Kasumi-1 (cell line): Measurements from ENCODE around the gene FERMT1.

Source experiments
- DNase-seq, 2 experiments: peaks; one replicate each; lab custom pipeline; 2025; lab: John Stamatoyannopoulos, UW

Gene FERMT1, protein sequence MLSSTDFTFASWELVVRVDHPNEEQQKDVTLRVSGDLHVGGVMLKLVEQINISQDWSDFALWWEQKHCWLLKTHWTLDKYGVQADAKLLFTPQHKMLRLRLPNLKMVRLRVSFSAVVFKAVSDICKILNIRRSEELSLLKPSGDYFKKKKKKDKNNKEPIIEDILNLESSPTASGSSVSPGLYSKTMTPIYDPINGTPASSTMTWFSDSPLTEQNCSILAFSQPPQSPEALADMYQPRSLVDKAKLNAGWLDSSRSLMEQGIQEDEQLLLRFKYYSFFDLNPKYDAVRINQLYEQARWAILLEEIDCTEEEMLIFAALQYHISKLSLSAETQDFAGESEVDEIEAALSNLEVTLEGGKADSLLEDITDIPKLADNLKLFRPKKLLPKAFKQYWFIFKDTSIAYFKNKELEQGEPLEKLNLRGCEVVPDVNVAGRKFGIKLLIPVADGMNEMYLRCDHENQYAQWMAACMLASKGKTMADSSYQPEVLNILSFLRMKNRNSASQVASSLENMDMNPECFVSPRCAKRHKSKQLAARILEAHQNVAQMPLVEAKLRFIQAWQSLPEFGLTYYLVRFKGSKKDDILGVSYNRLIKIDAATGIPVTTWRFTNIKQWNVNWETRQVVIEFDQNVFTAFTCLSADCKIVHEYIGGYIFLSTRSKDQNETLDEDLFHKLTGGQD

DNA sequence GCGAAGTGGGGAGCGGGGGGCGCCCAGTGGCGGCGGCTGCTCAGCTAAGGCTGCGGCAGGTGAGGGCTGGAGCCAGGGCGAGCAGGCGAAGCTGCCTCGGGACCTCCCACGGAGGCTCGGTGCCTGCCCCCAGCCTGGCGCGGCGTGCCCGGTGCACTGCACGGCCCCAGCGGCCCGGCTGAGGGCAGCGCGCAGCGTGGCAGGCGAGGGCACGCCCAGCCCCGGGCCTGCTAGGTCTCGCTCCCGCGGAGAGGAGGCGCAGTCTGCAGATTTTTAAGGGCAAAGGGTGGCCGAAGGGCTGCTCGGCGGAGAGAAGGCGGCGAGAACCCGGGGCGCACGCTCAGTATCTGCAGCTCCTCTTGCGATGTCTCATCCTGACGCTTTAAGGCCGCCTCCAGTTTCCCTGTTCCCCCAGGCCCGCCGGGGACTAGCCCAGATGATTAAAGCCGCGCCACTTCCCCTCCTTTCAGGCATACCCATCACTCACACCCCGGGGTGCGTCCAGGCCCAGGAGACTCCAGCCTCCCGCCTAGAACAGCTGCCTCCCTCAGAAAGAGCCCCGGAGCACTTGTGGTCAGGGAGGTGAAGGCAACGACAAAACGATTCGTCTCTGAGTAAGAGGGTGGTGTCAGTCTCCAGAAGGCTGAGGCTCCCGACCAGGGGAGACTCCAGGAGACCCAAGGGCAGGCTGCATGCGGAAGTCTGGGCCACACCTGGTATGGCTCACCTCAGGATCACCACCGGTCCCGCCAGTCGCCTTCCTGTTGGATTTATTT lies at the start of gene FERMT1:
Gene FERMT1 (minus strand): TSS at position 158 of the 776 bp plus-strand sequence. CDS start 3,476 bp downstream, outside the sequence.
- peak; percentile 62 to 66 for DNase-seq

DNA sequence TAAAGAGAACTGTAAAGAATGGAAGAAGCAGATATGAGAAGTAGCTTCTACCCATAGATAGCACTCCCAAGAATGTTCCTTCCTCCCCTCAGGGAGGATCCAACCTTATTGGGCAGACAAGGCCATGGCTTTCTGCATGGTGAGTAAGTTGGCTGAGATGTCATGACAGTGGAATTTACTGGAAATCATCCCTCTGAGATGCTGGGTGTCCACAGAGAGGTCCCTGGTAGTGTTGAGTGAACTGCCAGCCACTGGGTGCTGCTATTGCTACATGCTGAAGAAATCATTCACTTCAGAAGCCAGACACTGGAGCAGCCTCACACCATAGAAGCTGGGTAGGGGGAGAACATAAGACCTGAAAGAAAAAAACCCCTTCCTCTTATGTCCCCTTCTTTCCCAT lies 46.4 kb upstream of the FERMT1 start:
- no peak for DNase-seq

DNA sequence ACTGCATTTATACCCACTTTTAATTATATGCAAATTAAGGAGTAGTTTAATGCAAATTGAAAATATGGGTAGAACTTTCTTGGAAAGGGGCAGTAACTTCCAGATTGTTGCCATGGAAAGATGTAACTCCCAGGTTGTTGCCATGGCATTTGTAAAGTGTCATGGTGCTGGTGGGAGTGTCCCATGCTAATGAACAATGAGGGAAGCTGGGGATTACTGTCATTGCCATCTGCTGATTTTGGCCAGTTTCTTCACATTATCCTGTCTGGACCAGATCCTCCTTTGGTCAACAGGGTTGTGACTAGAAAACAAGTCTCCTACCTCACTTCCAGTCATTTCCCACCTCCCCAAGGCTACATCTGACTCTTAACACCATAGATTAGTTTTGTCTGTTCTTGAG lies 45.4 kb upstream of the FERMT1 start:
- no peak for DNase-seq

DNA sequence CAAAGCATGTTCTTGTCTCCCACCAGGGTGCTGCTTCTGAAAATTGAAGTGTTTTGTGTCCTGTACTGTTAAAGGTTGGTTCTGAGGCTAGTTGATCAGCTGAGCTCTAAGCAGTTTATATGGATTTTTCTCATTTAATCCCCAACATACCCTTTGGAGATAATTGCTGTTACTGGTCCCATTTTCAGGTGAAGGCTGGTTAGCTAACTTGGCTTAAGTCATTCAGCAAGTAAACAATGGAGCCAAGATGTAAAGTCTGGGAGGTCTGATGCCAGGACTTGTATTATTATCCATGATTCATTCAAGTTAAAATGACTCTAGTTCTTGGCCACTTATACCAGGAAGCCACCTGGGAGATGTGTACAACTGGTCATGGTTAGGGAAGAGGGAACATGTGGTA lies 42.5 kb upstream of the FERMT1 start:
- no peak for DNase-seq

DNA sequence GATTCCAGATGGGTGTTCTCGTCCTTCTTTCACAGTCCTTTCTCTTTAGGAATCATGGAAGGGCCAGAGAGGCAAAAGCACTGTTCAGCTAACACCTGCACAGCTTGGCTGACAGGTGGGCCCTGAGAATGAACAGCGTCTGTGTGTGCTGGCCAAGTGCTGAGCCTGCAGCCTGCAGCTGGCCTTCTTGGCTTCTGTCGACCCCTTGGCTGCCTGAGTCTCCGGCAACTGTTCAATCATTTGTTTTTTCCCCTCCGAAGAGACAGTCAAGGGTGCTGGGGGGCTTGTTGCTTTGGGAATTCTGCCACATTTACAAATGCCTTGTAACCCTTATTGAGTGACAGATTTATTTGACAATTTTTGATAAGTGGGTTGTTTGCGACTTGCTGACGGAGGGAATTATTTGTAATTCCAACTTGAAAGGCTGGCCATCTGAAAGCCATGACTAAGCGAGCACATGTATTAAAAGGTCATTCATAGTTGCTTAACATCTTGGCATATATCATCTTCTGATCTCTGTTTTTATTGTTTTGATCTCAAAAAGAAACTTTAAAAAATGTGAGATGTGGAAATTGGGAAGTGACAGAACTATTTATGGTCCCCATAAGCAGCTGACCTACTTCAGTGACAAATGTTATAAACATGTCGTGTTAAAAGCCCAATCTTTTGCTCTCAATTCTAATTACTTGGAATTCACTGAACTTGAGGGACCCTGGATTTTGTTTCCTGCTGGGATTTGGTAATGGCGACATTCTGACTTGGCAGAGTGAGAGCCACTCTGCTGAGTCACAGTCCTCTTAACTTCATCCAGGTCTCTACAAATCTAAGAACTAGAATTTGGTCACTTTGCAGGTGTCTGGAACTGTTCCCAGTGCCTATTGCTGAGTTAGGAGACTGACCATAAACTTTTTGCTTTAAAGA lies 41.9 kb upstream of the FERMT1 start:
- DNase-seq: no peak

DNA sequence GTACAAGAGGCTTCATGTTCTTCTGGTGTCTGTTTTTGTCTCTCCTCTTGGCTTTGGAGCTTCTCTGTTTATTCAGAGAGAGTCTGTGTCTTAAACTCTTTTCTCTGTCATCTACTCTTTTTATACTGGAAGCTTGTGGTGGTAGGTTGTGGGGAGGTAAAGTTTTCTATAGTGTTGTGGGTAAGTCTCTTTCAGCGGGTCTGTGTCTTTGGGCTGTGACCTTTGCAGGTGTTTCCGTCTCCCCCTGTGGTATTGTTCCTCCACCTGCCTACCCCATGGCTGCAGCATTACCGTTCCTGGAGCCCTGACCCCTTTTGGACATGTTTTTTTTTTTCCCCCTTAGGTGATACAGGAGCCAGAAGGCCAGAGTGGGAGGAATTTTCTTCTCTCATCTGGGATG lies 37.9 kb upstream of the FERMT1 start:
- no peak for DNase-seq

DNA sequence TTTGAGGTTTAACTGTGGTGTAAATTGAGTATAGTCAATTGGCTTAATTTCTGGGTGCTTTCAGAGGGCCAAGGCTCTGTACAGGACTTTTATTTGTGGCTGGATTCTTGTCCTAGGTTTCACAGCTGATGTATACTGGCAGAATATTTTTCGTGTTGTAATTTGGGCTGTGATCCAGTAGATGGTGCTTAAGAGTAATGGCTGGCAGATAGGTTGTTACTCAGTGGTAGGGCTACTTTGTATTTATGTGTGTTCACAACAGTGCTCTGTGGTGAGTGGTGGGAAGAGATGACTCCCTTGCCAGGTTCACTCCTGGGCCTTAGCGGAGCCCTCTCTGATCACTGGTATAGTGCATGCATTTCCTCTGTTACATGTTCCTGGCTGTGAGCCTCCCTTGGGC lies 34.5 kb upstream of the FERMT1 start:
- peak; percentile 44 to 63 for DNase-seq

DNA sequence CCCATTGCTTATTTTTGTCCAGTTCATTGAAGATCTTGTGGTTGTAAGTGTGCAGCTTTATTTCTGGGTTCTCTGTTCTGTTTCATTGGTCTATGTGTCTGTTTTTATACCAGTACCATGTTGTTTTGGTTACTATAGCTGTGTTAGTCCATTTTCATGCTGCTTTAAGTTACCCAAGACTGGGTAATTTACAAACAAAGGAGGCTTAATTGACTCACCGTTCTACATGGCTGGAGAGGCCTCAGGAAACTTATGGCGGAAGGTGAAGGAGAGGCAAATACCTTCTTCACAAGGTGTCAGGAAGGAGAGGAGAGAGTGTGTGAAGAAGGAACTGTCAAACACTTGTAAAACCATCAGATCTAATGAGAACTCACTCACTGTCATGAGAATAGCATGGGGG lies 29.9 kb upstream of the FERMT1 start:
- DNase-seq: no peak

DNA sequence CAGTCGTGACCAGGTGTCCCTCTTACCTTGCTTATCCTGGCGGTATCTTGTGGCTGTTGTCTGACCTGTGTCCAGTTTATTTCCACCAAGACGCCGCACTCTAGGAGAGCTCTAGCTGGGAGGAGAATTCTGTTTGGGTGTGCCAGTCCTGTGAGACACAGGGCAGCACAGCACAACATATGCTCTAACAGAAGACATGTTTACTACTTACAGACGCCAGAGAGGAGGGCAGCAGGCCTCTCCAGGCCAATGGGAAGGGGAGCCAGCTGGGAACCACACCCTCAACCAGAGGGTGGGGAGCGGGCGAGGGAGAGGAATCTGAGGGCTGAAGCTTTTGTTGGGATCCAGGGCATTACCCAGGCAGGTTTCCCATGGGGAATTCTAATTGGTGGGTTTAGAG lies 25.2 kb upstream of the FERMT1 start:
- no peak for DNase-seq

DNA sequence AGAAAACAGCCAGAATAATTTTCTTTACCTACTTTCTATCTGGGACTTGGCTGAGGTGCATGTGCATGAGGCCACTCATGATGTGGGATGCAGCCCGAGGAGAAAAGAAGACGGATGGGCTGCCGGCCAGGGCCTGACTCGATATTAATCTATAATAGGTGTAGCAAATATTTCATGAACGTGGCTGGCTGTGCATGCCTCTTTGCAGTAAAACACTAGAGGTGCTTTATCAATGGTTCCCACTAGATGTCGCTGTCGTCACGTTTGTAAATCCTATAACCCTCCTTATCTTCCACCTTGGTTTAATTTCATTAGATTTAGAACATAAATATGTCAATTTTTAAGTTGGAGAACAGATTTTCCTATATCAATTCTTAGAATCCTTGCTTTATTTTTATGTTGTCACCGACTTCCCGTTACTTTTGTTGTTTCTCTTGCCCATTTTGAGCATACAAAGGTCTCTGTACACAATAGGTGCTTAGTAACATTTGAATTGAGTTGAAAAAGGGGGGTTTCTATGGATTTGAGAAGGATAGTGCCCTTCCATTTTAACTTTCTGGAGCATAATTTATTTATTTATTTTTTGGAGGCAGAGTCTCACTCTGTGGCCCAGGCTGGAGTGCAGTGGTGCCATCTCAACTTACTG lies 19.6 kb upstream of the FERMT1 start:
- DNase-seq: peak; percentile 67 to 85

DNA sequence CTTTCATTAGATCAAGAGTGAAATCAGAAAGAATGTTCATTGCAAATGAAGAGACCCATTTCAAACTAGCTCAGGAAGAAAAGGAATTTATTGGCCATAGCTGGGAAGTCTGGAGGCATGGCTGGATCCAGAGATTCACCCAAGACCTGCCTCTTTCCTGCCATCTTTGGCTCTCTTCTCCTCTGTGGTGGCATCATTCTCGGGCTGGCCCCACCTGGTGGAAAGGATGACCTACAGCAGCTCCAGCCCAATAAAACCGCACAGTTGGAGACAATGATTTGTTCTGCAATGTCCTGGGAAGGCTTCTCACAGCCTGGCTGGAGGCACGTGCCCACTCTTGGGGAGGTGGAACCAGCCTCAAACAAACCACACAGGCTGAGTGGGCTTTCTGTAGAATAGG lies 18.1 kb upstream of the FERMT1 start:
- peak in 1 of 2 experiments; percentile 4 for DNase-seq

DNA sequence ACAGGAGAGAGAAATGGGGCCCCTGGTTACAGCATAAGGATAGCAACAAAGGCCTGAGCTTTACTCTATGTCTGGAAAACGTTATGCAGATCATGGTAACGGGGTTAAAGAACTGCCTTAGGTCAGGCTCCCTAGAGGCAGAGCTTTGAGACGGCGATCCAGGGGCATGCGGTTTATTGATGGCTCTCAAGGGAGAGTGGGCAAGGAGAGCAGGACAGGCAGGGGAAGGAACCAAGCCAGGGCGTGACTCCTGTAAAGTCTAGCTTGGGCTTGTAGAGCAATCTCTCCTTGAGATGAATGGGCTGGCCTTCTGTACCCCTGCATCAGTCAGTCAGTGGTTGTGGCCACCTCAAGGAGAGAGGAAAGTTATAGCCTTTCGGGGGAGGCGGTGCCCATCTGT lies 12.5 kb upstream of the FERMT1 start:
- no peak for DNase-seq

DNA sequence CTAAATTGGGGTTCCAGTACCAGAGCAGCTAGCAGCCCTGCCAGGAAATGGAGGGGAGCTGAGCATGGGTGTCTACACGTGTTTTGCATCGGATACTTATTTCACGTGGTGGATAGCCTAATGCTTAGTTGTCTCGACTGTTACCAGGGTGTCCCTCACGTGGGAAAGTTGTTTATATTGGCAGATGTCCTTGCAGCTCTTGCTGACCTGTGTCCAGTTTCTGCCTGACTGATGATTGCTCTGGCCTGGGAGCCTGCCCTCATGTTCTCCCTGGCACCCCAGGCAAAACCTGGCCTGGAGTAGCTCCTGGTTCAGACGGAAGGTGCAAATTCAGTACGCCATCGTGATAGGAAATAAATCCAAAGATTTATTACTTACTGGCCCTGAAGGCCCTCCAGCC lies 11.8 kb upstream of the FERMT1 start:
- no peak for DNase-seq

DNA sequence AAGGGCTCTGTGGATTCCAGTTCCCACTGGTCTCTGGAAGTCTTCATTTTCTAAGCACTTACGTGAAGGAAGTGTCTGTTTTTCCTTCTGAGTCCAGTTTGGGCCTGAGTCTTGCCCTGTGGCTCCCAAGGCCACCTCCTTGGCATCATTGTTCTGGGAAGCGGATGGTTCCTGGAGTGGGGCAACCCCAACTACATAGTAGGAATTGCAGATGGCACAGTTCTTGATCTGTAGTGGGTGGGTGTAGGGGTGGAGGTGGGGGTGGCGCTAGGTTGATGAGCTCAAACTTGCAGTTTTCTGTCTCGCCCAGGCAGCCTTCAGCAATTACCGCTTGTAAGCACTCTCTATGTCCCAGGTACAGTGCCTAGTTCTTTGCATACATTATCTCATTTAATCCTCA lies 7.2 kb upstream of the FERMT1 start:
- no peak for DNase-seq

DNA sequence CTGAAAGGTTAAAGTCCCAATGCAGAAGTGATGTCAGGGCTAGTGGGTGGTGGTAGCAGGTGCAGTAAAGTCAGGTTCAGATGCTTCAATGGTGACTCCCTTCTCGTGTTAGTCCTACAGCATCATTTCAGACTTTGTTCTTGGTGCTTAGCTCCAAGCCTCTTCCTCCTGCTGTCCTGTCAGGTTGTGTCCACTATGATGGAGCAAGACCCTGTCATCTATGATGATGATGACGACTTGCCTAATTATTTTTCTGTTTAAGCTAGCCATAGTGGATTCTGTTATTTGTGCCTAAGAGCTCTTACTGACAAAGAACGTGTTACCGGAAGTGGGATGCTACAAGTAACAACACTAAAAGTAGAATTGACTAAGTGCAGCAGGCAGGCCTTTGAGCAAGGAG lies 5.0 kb upstream of the FERMT1 start:
- no peak for DNase-seq

DNA sequence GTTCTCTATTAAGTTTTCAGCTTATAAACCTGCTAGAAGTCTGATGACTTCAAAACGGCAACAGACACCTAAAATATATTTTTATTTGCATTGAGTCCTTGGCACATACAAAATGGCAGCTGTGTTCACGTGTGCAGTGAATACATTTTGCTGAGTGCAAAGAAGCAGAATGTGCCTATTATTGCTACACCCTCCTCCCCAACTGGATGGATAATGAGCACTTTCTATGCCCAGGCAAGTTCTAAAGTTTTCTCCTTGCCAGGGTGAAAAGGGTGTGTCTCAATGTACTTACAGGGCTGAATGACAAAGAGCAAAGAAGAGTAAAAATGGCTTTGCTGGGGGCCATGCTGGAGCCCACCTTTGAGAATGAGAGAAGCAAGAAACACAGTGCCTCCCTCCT lies 4.0 kb upstream of the FERMT1 start:
- DNase-seq: no peak

DNA sequence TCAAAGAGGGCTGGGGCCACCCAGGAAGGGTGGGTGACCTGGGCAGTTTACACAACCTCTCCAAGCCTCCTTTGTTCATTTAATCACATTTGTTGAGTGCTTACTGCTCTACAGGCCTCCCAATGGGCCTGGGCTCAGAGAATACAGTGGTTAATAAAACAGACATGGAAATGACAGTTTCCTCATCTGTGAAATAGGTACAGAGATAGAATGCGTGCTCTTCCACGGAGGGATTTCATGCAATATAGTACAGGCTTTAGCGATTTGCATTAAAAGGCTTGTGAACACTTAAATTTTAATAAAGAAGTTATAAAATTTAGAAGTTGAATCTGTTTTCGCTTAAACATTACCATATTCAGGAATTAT lies 802 bp upstream of the FERMT1 start:
- no peak for DNase-seq

DNA sequence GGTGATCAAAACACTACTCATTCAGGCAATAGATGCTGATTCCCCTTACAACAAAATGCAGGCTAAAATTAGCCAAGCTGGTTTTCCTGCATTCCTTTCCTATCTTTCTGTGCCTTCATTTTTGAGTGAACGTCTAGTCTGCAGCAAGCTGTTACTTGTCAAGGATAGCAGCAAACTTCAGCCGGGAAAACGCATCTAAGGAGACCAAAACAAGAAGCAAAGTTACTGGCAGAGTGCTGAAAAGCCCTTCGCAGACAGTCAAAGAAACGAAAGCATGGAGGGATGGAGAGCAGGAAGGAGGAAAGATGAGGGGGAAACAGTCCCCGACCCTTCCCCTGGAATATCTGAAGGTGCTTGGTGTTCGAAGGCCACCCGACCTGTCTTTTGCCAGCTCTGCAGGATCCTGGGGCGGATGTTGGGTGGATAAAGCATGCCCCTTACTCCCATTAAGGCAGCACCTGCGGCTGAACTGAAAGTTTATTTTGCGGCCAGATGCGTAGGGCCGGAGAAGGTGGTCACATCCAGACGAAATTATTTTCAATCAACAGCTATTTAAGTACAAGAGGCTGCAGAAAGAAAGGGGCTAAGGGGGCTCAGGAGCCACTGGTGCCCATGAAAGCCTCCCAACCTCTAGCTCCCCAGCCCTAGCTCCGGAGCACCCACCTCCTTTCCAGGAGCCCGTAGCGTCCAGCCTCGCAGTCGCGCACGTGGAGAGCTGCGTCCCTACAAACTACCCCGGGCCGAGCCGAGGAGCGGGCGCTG lies 538 bp downstream of the FERMT1 start:
- peak; percentile 15 to 29 for DNase-seq

DNA sequence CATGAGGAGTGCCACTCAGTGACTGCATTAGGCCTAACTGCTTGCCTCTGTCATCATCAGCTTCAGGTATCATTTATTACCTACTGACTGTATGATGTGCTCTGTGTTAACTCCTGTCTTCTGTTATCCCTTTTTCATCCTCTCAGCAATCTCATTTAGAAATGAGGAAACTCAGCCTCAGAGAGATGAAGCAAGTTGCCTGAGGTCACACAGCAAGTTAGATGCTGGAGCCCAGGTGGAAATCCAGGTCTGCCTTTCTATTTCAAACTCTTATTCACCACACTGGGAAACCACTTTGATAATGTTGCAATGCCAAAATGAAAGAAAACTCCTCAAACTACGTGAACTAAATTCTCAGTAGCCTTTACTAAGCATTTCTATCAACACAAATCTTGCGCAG lies 1.3 kb downstream of the FERMT1 start:
- no peak for DNase-seq

DNA sequence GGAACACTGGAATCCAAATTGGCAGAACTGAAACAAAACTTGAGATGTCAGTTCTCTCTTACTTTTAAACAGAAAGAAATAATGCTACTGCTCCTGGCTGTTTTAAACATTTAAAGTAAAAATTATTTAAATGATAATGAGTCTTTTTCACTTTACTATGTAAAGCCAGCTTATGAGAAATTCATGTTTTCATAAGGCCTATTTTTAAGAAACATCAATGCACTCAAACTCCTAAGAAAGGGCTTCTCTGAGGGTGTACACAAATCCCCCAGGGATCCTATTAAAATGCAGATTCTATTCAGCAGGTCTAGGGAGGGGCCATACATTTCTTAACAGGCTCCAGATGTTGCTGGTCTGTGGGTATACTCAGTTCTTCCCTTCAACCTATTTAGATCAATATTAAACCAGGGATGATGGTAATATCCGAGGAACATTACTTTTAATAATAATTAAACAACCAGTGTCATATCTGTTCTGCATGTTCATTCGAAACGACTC lies 2.3 kb downstream of the FERMT1 start:
- DNase-seq: no peak
